K562 (cell line): ENCODE measurements around the gene ETHE1. TPM values are rescaled to one million over a fixed set of nuclear protein-coding genes. Genes with fewer than 3 reads are reported as not detected.

Experiments
- ATAC-seq: fragments of 200-7000 bp; cut with Tn5 transposase; 3 replicates; pipeline ENCODE4 v1.9.1; 2020; ENCODE audit warnings: moderate library complexity
- BruUV-seq: library from RNA; stranded (reverse); fragments of 400-500 nt; replicated peaks from 2 replicates; lab custom pipeline; 2021; lab: Mats Ljungman, UMichigan
- CTCF ChIA-PET: fragments of 300-600 bp; formaldehyde crosslinking; extraction: SDS; loops from one replicate; lab custom pipeline; 2021; ENCODE audit warnings: low intra/inter-chr PET ratio; lab: Yijun Ruan, JAX
- POLR2A ChIA-PET: fragments of 300-600, 350-650 bp; sonication (Branson Sonifier 250); formaldehyde crosslinking; extraction: SDS; loops from one replicate; lab custom pipeline; 2021; ENCODE audit warnings: antibody characterized with exemption, inconsistent platforms; lab: Yijun Ruan, JAX
- DNase-seq, 4 experiments: peaks; one replicate each; pipeline versions ENCODE4 v3.0.0 to v3.0.0-alpha.2; 2011 to 2018; ENCODE audit warnings: low spot score in 3 of 4, mixed read lengths in 3 of 4; ENCODE audit errors: extremely low read depth in 1 of 4
- FAIRE-seq: peaks from 2 replicates; lab custom pipeline; 2011; peaks lifted over from hg19 to GRCh38; lab: Jason Lieb, UNC
- H2AFZ ChIP-seq: 2 replicates; pipeline ENCODE4 v1.6.0; 2011; ENCODE audit warnings: low read depth, low read length, control low read depth, inconsistent platforms
- H3K27ac ChIP-seq: fragments of 200-600 bp; 3 replicates; pipeline ENCODE4 v1.8.0; 2011; ENCODE audit warnings: low read depth, mild to moderate bottlenecking, control low read depth, inconsistent platforms, low read length, moderate library complexity, mixed read lengths; ENCODE audit errors: extremely low read depth
- H3K27me3 ChIP-seq, 2 experiments: fragments of 300-600 bp in 1 of 2; 2 replicates in 1 of 2; 3 replicates in 1 of 2; pipeline versions ENCODE4 v1.6.0 to v1.8.0; 2011; ENCODE audit warnings: inconsistent platforms in 2 of 2, low read length in 2 of 2, mild to moderate bottlenecking in 1 of 2, mixed read lengths in 1 of 2, moderate library complexity in 1 of 2; ENCODE audit not compliant: control insufficient read depth in 2 of 2, insufficient read depth in 2 of 2
- H3K36me3 ChIP-seq: fragments of 300-600 bp; 3 replicates; pipeline ENCODE4 v1.8.0; 2011; ENCODE audit warnings: mild to moderate bottlenecking, low read length, inconsistent platforms; ENCODE audit not compliant: control insufficient read depth, insufficient read depth
- H3K4me1 ChIP-seq, 2 experiments: fragments of 200-600 bp in 1 of 2; replicated peaks in 1 of 2; 2 replicates in 1 of 2; 3 replicates in 1 of 2; pipeline versions ENCODE4 v1.5.1 to v1.8.0; 2011; ENCODE audit warnings: inconsistent platforms in 2 of 2, low read length in 2 of 2, mild to moderate bottlenecking in 1 of 2, mixed read lengths in 1 of 2, moderate library complexity in 1 of 2; ENCODE audit not compliant: control insufficient read depth in 2 of 2, insufficient read depth in 2 of 2
- H3K4me2 ChIP-seq: 2 replicates; pipeline ENCODE4 v1.6.1; 2011; ENCODE audit warnings: low read length, control low read depth, inconsistent platforms, mixed read lengths; ENCODE audit not compliant: insufficient read depth
- H3K4me3 ChIP-seq: fragments of 200-600 bp; sonication (generic), shearing (Covaris generic); 2 replicates; pipeline ENCODE4 v1.5.1; 2016; ENCODE audit warnings: control low read depth, inconsistent platforms
- H3K79me2 ChIP-seq: fragments of 200-600 bp; 3 replicates; pipeline ENCODE4 v1.8.0; 2011; ENCODE audit warnings: low read length, inconsistent platforms; ENCODE audit not compliant: control insufficient read depth, insufficient read depth
- H3K9ac ChIP-seq, 2 experiments: 2 replicates each; pipeline versions ENCODE4 v1.6.0 to v1.6.1; 2011; ENCODE audit warnings: low read depth in 2 of 2, low read length in 2 of 2, control low read depth in 1 of 2, inconsistent platforms in 1 of 2, mild to moderate bottlenecking in 1 of 2, mixed read lengths in 1 of 2; ENCODE audit not compliant: insufficient read depth in 1 of 2
- H3K9me1 ChIP-seq: one replicate; pipeline ENCODE4 v1.6.0; 2011; ENCODE audit warnings: inconsistent platforms, mild to moderate bottlenecking, low read length, moderate library complexity; ENCODE audit not compliant: control insufficient read depth, insufficient read depth
- H3K9me3 ChIP-seq: replicated peaks from 2 replicates; pipeline ENCODE4 v1.5.1; 2011; ENCODE audit warnings: low read depth, low read length, inconsistent platforms; ENCODE audit not compliant: control insufficient read depth, insufficient read depth
- H4K20me1 ChIP-seq: replicated peaks from 2 replicates; pipeline ENCODE4 v1.6.1; 2011; ENCODE audit warnings: low read length, inconsistent platforms, mixed read lengths; ENCODE audit not compliant: control insufficient read depth, insufficient read depth
- HMG20B ChIP-seq: fragments of 250-450 bp; sonication (Bioruptor Pico); IDR thresholded peaks from 2 replicates; pipeline ENCODE4 v1.5.0; 2021; ENCODE audit warnings: mild to moderate bottlenecking
- NFRKB ChIP-seq: fragments of 450-650 bp; IDR thresholded peaks from 2 replicates; pipeline ENCODE4 v1.6.1; 2016; ENCODE audit warnings: low read depth
- SMC3 ChIP-seq: conservative IDR thresholded peaks from 2 replicates; pipeline ENCODE4 v1.6.1; 2011; ENCODE audit warnings: low read depth, low read length, improper control_type of control experiment; ENCODE audit not compliant: insufficient read depth
- ZNF695 ChIP-seq: fragments of 450-650 bp; formaldehyde crosslinking; IDR thresholded peaks from 2 replicates; pipeline ENCODE4 v1.4.0; 2020; ENCODE audit warnings: mild to moderate bottlenecking, moderate library complexity
- WGBS: fragments of 100-300 bp; shearing (Covaris generic); methylation state at CpG from one replicate; pipeline ENCODE4 v1.1.6; 2016; ENCODE audit warnings: low coverage, mixed read lengths; ENCODE audit not compliant: insufficient coverage; ENCODE audit errors: missing lambda C conversion rate; 5-methylcytosine and 5-hydroxymethylcytosine counted together
- in situ Hi-C: fragments of 300-500 bp; cut with MboI; formaldehyde crosslinking; loops from 4 replicates; pipeline ENCODE4 v1.15.0; 2018; ENCODE audit warnings: inconsistent platforms, mixed read lengths
- intact Hi-C: fragments of 100-400 bp; cut with micrococcal nuclease; formaldehyde crosslinking; loops from 2 replicates; pipeline ENCODE4 v1.14.2; 2022
- polyA plus RNA-seq, 8 experiments: library from polyadenylated mRNA; depleted of rRNA in 4 of 8; stranded (reverse) in 5 of 8; unstranded in 3 of 8; fragments of >200 nt; fragmentation: Nextera tagmentation in 2 of 8; fragmentation: Illumina TruSeq in 1 of 8; extraction: Ambion mirVana in 2 of 8; extraction: Trizol in 1 of 8; gene quantifications; 2 replicates each; pipeline versions ENCODE4 v1.2.1 to v1.2.3, GENCODE V29; 2011 to 2014; ENCODE audit warnings: inconsistent platforms in 1 of 8, missing spikeins in 1 of 8
- total RNA-seq, 7 experiments: library from RNA; depleted of rRNA in 6 of 7; stranded (reverse); fragments of >200 nt in 6 of 7; fragmentation: Illumina TruSeq in 2 of 7; extraction: Trizol in 2 of 7; gene quantifications; 2 replicates each; pipeline versions ENCODE4 v1.2.1 to v1.2.3, GENCODE V29; 2011 to 2021; ENCODE audit warnings: low replicate concordance in 1 of 7
- TF ChIP-seq, protein P1 (sequence below): IDR thresholded peaks from 2 replicates; pipeline ENCODE4 v1.6.1; 2011; ENCODE audit warnings: borderline replicate concordance, low read depth, mild to moderate bottlenecking, moderate library complexity, low read length; ENCODE audit not compliant: insufficient read depth, poor library complexity, severe bottlenecking
- TF ChIP-seq, protein P2 (sequence below), 2 experiments: fragments of 450-650 bp in 1 of 2; sonication (generic) in 1 of 2; formaldehyde crosslinking in 1 of 2; IDR thresholded peaks in 1 of 2; conservative IDR thresholded peaks in 1 of 2; 2 replicates each; pipeline versions ENCODE4 v1.6.1 to v1.8.1; 2016 to 2023; ENCODE audit warnings: mild to moderate bottlenecking in 2 of 2, moderate library complexity in 2 of 2, inconsistent platforms in 1 of 2, missing genetic modification reagents in 1 of 2
- TF ChIP-seq, protein P3 (sequence below), 2 experiments: fragments of 450-650 bp in 1 of 2; sonication (generic) in 1 of 2; formaldehyde crosslinking in 1 of 2; IDR thresholded peaks; 2 replicates each; pipeline versions ENCODE4 v1.7.1 to v1.9.0; 2016 to 2022; ENCODE audit warnings: inconsistent platforms in 1 of 2, mild to moderate bottlenecking in 1 of 2, missing genetic modification reagents in 1 of 2

ETHE1 gene
- total and polyA plus RNA-seq, 9 of the 15 experiments (the other 6 are each of a cell fraction or from before 2014, with no cell fraction given), result 2.9 to 21.0 (median 10.2) TPM

GRCh38 chr19:43541920-43542650 lies 15.1 kb upstream of the ETHE1 start:
- ChIA-PET POLR2A (interaction anchor here (1.2 kb wide), 1 partner anchor 9 kb away, joined by 4 read pairs; the partner anchor contains the start of gene ZNF575), CTCF (no interaction called here)
- H2AFZ ChIP-seq, result no peak overlapping the region
- H3K9me1 ChIP-seq, result no peaks in the 10 kb centered on the region
- no peak overlapping the region for H3K4me2 ChIP-seq
- intact Hi-C loops, result no loop called here
- 92% methylated on average over 5 of the region's 5 CpGs for WGBS
- no TSS peak for BruUV-seq
- no peaks in the 10 kb centered on the region for H3K27me3 ChIP-seq
- no peaks in the 10 kb centered on the region for H4K20me1 ChIP-seq
- H3K36me3 ChIP-seq, result peaks cover 62% of the 10 kb centered on the region; the same call in 2 of the 3 replicates
- H3K9ac ChIP-seq, result no peak overlapping the region
- FAIRE-seq, result no peak
- DNase-seq, result no peak
- no peak overlapping the region for H3K4me3 ChIP-seq
- ATAC-seq, result no peak
- H3K79me2 ChIP-seq, result no peaks in the 10 kb centered on the region
- H3K27ac ChIP-seq, result no peak overlapping the region
- in situ Hi-C loops, result no loop called here
- no peaks in the 10 kb centered on the region for H3K4me1 ChIP-seq
- H3K9me3 ChIP-seq, result peaks cover 1% of the 10 kb centered on the region; the same call in 1 of the 2 replicates
- TF ChIP-seq HMG20B (no peak), SMC3 (no peak), ZNF695 (CRISPR knock-in tag) (no peak), NFRKB (no peak)
- TF ChIP-seq, protein P1, sequence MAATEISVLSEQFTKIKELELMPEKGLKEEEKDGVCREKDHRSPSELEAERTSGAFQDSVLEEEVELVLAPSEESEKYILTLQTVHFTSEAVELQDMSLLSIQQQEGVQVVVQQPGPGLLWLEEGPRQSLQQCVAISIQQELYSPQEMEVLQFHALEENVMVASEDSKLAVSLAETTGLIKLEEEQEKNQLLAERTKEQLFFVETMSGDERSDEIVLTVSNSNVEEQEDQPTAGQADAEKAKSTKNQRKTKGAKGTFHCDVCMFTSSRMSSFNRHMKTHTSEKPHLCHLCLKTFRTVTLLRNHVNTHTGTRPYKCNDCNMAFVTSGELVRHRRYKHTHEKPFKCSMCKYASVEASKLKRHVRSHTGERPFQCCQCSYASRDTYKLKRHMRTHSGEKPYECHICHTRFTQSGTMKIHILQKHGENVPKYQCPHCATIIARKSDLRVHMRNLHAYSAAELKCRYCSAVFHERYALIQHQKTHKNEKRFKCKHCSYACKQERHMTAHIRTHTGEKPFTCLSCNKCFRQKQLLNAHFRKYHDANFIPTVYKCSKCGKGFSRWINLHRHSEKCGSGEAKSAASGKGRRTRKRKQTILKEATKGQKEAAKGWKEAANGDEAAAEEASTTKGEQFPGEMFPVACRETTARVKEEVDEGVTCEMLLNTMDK, result no peak
- TF ChIP-seq, protein P2, sequence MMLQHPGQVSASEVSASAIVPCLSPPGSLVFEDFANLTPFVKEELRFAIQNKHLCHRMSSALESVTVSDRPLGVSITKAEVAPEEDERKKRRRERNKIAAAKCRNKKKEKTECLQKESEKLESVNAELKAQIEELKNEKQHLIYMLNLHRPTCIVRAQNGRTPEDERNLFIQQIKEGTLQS (IDR thresholded peaks at IDR 0.05), result no peak
- TF ChIP-seq, protein P2 (CRISPR knock-in tag; conservative IDR thresholded peaks at IDR 0.05), result no peak
- TF ChIP-seq, protein P3, sequence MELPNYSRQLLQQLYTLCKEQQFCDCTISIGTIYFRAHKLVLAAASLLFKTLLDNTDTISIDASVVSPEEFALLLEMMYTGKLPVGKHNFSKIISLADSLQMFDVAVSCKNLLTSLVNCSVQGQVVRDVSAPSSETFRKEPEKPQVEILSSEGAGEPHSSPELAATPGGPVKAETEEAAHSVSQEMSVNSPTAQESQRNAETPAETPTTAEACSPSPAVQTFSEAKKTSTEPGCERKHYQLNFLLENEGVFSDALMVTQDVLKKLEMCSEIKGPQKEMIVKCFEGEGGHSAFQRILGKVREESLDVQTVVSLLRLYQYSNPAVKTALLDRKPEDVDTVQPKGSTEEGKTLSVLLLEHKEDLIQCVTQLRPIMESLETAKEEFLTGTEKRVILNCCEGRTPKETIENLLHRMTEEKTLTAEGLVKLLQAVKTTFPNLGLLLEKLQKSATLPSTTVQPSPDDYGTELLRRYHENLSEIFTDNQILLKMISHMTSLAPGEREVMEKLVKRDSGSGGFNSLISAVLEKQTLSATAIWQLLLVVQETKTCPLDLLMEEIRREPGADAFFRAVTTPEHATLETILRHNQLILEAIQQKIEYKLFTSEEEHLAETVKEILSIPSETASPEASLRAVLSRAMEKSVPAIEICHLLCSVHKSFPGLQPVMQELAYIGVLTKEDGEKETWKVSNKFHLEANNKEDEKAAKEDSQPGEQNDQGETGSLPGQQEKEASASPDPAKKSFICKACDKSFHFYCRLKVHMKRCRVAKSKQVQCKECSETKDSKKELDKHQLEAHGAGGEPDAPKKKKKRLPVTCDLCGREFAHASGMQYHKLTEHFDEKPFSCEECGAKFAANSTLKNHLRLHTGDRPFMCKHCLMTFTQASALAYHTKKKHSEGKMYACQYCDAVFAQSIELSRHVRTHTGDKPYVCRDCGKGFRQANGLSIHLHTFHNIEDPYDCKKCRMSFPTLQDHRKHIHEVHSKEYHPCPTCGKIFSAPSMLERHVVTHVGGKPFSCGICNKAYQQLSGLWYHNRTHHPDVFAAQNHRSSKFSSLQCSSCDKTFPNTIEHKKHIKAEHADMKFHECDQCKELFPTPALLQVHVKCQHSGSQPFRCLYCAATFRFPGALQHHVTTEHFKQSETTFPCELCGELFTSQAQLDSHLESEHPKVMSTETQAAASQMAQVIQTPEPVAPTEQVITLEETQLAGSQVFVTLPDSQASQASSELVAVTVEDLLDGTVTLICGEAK (IDR thresholded peaks at IDR 0.05), result no peak
- TF ChIP-seq, protein P3 (CRISPR knock-in tag; IDR thresholded peaks at IDR 0.05), result no peak
